Measurements from ENCODE around the gene FGF8. TPM values are rescaled to one million over a fixed set of nuclear protein-coding genes. Genes with fewer than 3 reads are reported as not detected.

The FGF8 gene
- total and polyA plus RNA-seq, 2 of the 8 experiments (the other 6 are each of a cell fraction or from before 2014, with no cell fraction given): 1.1 to 3.9 TPM

GRCh38 chr10:101762736-101763135 lies 13.2 kb downstream of the FGF8 start:
- Histone ChIP-seq H4K8ac (ENCODE audit: extremely low read depth, insufficient read depth, low read length) (no peak overlapping the region; the same call in 1 of the 2 replicates), H2AFZ (ENCODE audit: low read length) (no peak overlapping the region), H3K14ac (ENCODE audit: insufficient read length) (no peak overlapping the region), H3K36me3 (ENCODE audit: control insufficient read depth in 2 of 4, insufficient read depth in 4 of 4, low read length in 3 of 4) (no peaks in the 10 kb centered on the region), H3K4ac (replicated peaks; ENCODE audit: insufficient read length, low read depth, low read length) (no peak overlapping the region), H3K9me3 (ENCODE audit: insufficient read depth in 2 of 2, low read depth in 1 of 2, low read length in 1 of 2) (no peaks in the 10 kb centered on the region), H2BK15ac (ENCODE audit: low read length) (no peak overlapping the region), H3K4me2 (ENCODE audit: insufficient read depth in 1 of 2, low read depth in 2 of 2, low read length in 2 of 2) (no peak overlapping the region), H3K18ac (ENCODE audit: extremely low read depth, low read length) (no peak overlapping the region), H4K20me1 (replicated peaks in 1 of 2; ENCODE audit: control insufficient read depth in 1 of 2, insufficient read depth in 2 of 2, low read length in 2 of 2) (no peaks in the 10 kb centered on the region), H4K91ac (replicated peaks; ENCODE audit: insufficient read length, low read length) (no peak overlapping the region), H3K27ac (ENCODE audit: low read depth, low read length) (no peak overlapping the region), H3K79me2 (ENCODE audit: control insufficient read depth in 1 of 2, insufficient read depth in 2 of 2, low read length in 2 of 2) (no peaks in the 10 kb centered on the region), H2BK5ac (ENCODE audit: low read depth, low read length) (no peak overlapping the region), H2BK12ac (ENCODE audit: low read depth, low read length) (no peak overlapping the region), H2BK20ac (ENCODE audit: low read length) (no peak overlapping the region), H3K23ac (ENCODE audit: insufficient read length) (no peak overlapping the region), H2AK5ac (ENCODE audit: low read depth, low read length) (no peak overlapping the region), H3K9ac (replicated peaks in 1 of 4; ENCODE audit: extremely low read depth in 1 of 4, low read depth in 3 of 4, low read length in 3 of 4) (no peak overlapping the region), H3K79me1 (ENCODE audit: low read depth, low read length) (no peaks in the 10 kb centered on the region), H3K27me3 (replicated peaks in 1 of 4; ENCODE audit: control insufficient read depth in 3 of 4, extremely low read depth in 1 of 4, insufficient read depth in 3 of 4, low read length in 3 of 4) (peaks cover 0 to 5% (median 4%) of the 10 kb centered on the region in 4 experiments; a peak in 3 of 7 replicates), H2BK120ac (replicated peaks; ENCODE audit: low read depth, low read length) (no peak overlapping the region), H3K4me3 (ENCODE audit: extremely low read depth in 1 of 4, insufficient read depth in 2 of 4, low read depth in 3 of 4, low read length in 4 of 4) (no peak overlapping the region), H3K23me2 (ENCODE audit: low read depth, low read length) (no peaks in the 10 kb centered on the region), H3K56ac (replicated peaks; ENCODE audit: insufficient read length, low read depth, low read length) (no peak overlapping the region), H3K4me1 (replicated peaks in 1 of 4; ENCODE audit: control insufficient read depth in 3 of 4, insufficient read depth in 4 of 4, low read length in 3 of 4) (peaks cover 0 to 9% (median 7%) of the 10 kb centered on the region in 4 experiments; a peak in 6 of 7 replicates), H4K5ac (ENCODE audit: insufficient read length, low read depth, low read length) (no peak overlapping the region)
- DNase-seq (ENCODE audit: low read depth in 1 of 2, low spot score in 2 of 2): no peak
- ChIA-PET CTCF (ENCODE audit: partially characterized antibody) (interaction anchor here (1.1 to 8.8 kb wide), 4 partner anchors 8 to 69 kb away, joined by 3 to 89 read pairs (median 28); no protein-coding TSS in a partner anchor), POLR2A (ENCODE audit: partially characterized antibody) (interaction anchor here (1.4 kb wide), 1 partner anchor 18 kb away, joined by 3 read pairs; no protein-coding TSS in a partner anchor)
- WGBS, 2 experiments (ENCODE audit: extremely low coverage in 1 of 2, insufficient coverage in 1 of 2, insufficient read length in 1 of 2, insufficient replicate concordance in 2 of 2, low coverage in 1 of 2, low lambda C conversion rate in 2 of 2, missing lambda C conversion rate in 1 of 2): 83% methylated on average over 5 of the region's 5 CpGs; no CpG with 5 or more reads in 1 of the 2 experiments
- no peak for FAIRE-seq
- TF ChIP-seq POU5F1 (IDR thresholded peaks at IDR 0.05; ENCODE audit: low read depth, low read length) (no peak), MAFK (IDR thresholded peaks at IDR 0.05; ENCODE audit: low read depth, low read length) (no peak)

Data from H1 (cell line).